GM18951 (cell line): ENCODE data around the gene CYP4V2.
"Not testable (repeated sequence)": the region's sequence is repeated elsewhere in the genome, so short reads cannot be mapped to it uniquely, and the experiment has no call there.

ENCODE experiments used
- POLR2A ChIP-seq: IDR thresholded peaks from 4 replicates; pipeline ENCODE4 v1.6.1; 2011; ENCODE audit warnings: mild to moderate bottlenecking; ENCODE audit not compliant: insufficient read length, insufficient read depth; ENCODE audit errors: extremely low read depth
- in situ Hi-C: fragments of 300-500 bp; cut with MboI; formaldehyde crosslinking; loops from one replicate; pipeline ENCODE4 v1.12.0; 2022; ENCODE audit warnings: low sequenced_read_pairs, mixed read lengths, inconsistent platforms; ENCODE audit not compliant: unreplicated experiment

The CYP4V2 gene

GRCh38 chr4:186227221-186227620, 35.9 kb downstream of the CYP4V2 start, which contains the start of gene KLKB1:
Gene KLKB1 (plus strand): TSS chr4:186227507. CDS start chr4:186228196, 689 bp downstream.
- in situ Hi-C loops = no loop called here
- TF ChIP-seq POLR2A = no peak

GRCh38 chr4:186227744-186228513, 36.6 kb downstream of the CYP4V2 start:
- TF ChIP-seq POLR2A = no peak
- in situ Hi-C loops = no loop called here

GRCh38 chr4:186228514-186228894, 37.1 kb downstream of the CYP4V2 start:
- TF ChIP-seq POLR2A = no peak
- in situ Hi-C loops = no loop called here

GRCh38 chr4:186234367-186234766, 43.0 kb downstream of the CYP4V2 start:
- in situ Hi-C loops = no loop called here
- no peak for TF ChIP-seq POLR2A

GRCh38 chr4:186236126-186236525, 44.8 kb downstream of the CYP4V2 start:
- TF ChIP-seq POLR2A = no peak
- in situ Hi-C loops = no loop called here

GRCh38 chr4:186240452-186240847, 49.1 kb downstream of the CYP4V2 start:
- in situ Hi-C loops = no loop called here
- TF ChIP-seq POLR2A = no peak

- in situ Hi-C loops = no loop called here
- no peak for TF ChIP-seq POLR2A
Measured at GRCh38 chr4:186240848-186241491, 49.6 kb downstream of the CYP4V2 start.

- in situ Hi-C loops = no loop called here
- TF ChIP-seq POLR2A = no peak
Measured at GRCh38 chr4:186241616-186242015, 50.2 kb downstream of the CYP4V2 start.

GRCh38 chr4:186242031-186242430, 50.7 kb downstream of the CYP4V2 start:
- in situ Hi-C loops = not testable (repeated sequence)

GRCh38 chr4:186243331-186243730, 52.0 kb downstream of the CYP4V2 start:
- in situ Hi-C loops = no loop called here
- no peak for TF ChIP-seq POLR2A

GRCh38 chr4:186244835-186245234, 53.5 kb downstream of the CYP4V2 start:
- in situ Hi-C loops = no loop called here
- TF ChIP-seq POLR2A = no peak

GRCh38 chr4:186247062-186247752, 55.8 kb downstream of the CYP4V2 start:
- in situ Hi-C loops = not testable (repeated sequence)

GRCh38 chr4:186248643-186249042, 57.3 kb downstream of the CYP4V2 start:
- in situ Hi-C loops = no loop called here
- no peak for TF ChIP-seq POLR2A
